K562 (cell line): Measurements from ENCODE around the gene SIRPG. TPM values are rescaled to one million over a fixed set of nuclear protein-coding genes. Genes with fewer than 3 reads are reported as not detected.

Experiments
- ATAC-seq: fragments of 200-7000 bp; cut with Tn5 transposase; 3 replicates; pipeline ENCODE4 v1.9.1; 2020; ENCODE audit warnings: moderate library complexity
- BruUV-seq: library from RNA; stranded (reverse); fragments of 400-500 nt; replicated peaks from 2 replicates; lab custom pipeline; 2021; lab: Mats Ljungman, UMichigan
- CTCF ChIA-PET: fragments of 300-600 bp; formaldehyde crosslinking; extraction: SDS; loops from one replicate; lab custom pipeline; 2021; ENCODE audit warnings: low intra/inter-chr PET ratio; lab: Yijun Ruan, JAX
- POLR2A ChIA-PET: fragments of 300-600, 350-650 bp; sonication (Branson Sonifier 250); formaldehyde crosslinking; extraction: SDS; loops from one replicate; lab custom pipeline; 2021; ENCODE audit warnings: antibody characterized with exemption, inconsistent platforms; lab: Yijun Ruan, JAX
- DNase-seq, 4 experiments: peaks; one replicate each; pipeline versions ENCODE4 v3.0.0 to v3.0.0-alpha.2; 2011 to 2018; ENCODE audit warnings: low spot score in 3 of 4, mixed read lengths in 3 of 4; ENCODE audit errors: extremely low read depth in 1 of 4
- FAIRE-seq: peaks from 2 replicates; lab custom pipeline; 2011; peaks lifted over from hg19 to GRCh38; lab: Jason Lieb, UNC
- H2AFZ ChIP-seq: 2 replicates; pipeline ENCODE4 v1.6.0; 2011; ENCODE audit warnings: low read depth, low read length, control low read depth, inconsistent platforms
- H3K27ac ChIP-seq: fragments of 200-600 bp; 3 replicates; pipeline ENCODE4 v1.8.0; 2011; ENCODE audit warnings: low read depth, mild to moderate bottlenecking, control low read depth, inconsistent platforms, low read length, moderate library complexity, mixed read lengths; ENCODE audit errors: extremely low read depth
- H3K27me3 ChIP-seq, 2 experiments: fragments of 300-600 bp in 1 of 2; 2 replicates in 1 of 2; 3 replicates in 1 of 2; pipeline versions ENCODE4 v1.6.0 to v1.8.0; 2011; ENCODE audit warnings: inconsistent platforms in 2 of 2, low read length in 2 of 2, mild to moderate bottlenecking in 1 of 2, mixed read lengths in 1 of 2, moderate library complexity in 1 of 2; ENCODE audit not compliant: control insufficient read depth in 2 of 2, insufficient read depth in 2 of 2
- H3K36me3 ChIP-seq: fragments of 300-600 bp; 3 replicates; pipeline ENCODE4 v1.8.0; 2011; ENCODE audit warnings: mild to moderate bottlenecking, low read length, inconsistent platforms; ENCODE audit not compliant: control insufficient read depth, insufficient read depth
- H3K4me1 ChIP-seq, 2 experiments: fragments of 200-600 bp in 1 of 2; replicated peaks in 1 of 2; 2 replicates in 1 of 2; 3 replicates in 1 of 2; pipeline versions ENCODE4 v1.5.1 to v1.8.0; 2011; ENCODE audit warnings: inconsistent platforms in 2 of 2, low read length in 2 of 2, mild to moderate bottlenecking in 1 of 2, mixed read lengths in 1 of 2, moderate library complexity in 1 of 2; ENCODE audit not compliant: control insufficient read depth in 2 of 2, insufficient read depth in 2 of 2
- H3K4me2 ChIP-seq: 2 replicates; pipeline ENCODE4 v1.6.1; 2011; ENCODE audit warnings: low read length, control low read depth, inconsistent platforms, mixed read lengths; ENCODE audit not compliant: insufficient read depth
- H3K4me3 ChIP-seq: fragments of 200-600 bp; sonication (generic), shearing (Covaris generic); 2 replicates; pipeline ENCODE4 v1.5.1; 2016; ENCODE audit warnings: control low read depth, inconsistent platforms
- H3K79me2 ChIP-seq: fragments of 200-600 bp; 3 replicates; pipeline ENCODE4 v1.8.0; 2011; ENCODE audit warnings: low read length, inconsistent platforms; ENCODE audit not compliant: control insufficient read depth, insufficient read depth
- H3K9ac ChIP-seq, 2 experiments: 2 replicates each; pipeline versions ENCODE4 v1.6.0 to v1.6.1; 2011; ENCODE audit warnings: low read depth in 2 of 2, low read length in 2 of 2, control low read depth in 1 of 2, inconsistent platforms in 1 of 2, mild to moderate bottlenecking in 1 of 2, mixed read lengths in 1 of 2; ENCODE audit not compliant: insufficient read depth in 1 of 2
- H3K9me1 ChIP-seq: one replicate; pipeline ENCODE4 v1.6.0; 2011; ENCODE audit warnings: inconsistent platforms, mild to moderate bottlenecking, low read length, moderate library complexity; ENCODE audit not compliant: control insufficient read depth, insufficient read depth
- H3K9me3 ChIP-seq: replicated peaks from 2 replicates; pipeline ENCODE4 v1.5.1; 2011; ENCODE audit warnings: low read depth, low read length, inconsistent platforms; ENCODE audit not compliant: control insufficient read depth, insufficient read depth
- H4K20me1 ChIP-seq: replicated peaks from 2 replicates; pipeline ENCODE4 v1.6.1; 2011; ENCODE audit warnings: low read length, inconsistent platforms, mixed read lengths; ENCODE audit not compliant: control insufficient read depth, insufficient read depth
- FIP1L1 ChIP-seq: fragments of 200-400 bp; formaldehyde crosslinking; IDR thresholded peaks from 2 replicates; pipeline ENCODE4 v1.6.1; 2018; ENCODE audit warnings: mild to moderate bottlenecking, low read depth, low read length; ENCODE audit not compliant: poor library complexity, severe bottlenecking
- SPI1 ChIP-seq: IDR thresholded peaks from 2 replicates; pipeline ENCODE4 v1.6.1; 2011; ENCODE audit warnings: low read depth, low read length, control low read depth, borderline replicate concordance
- ZNF408 ChIP-seq: fragments of 250-450 bp; sonication (Bioruptor Pico); IDR thresholded peaks from 2 replicates; pipeline ENCODE4 v1.4.0; 2020; ENCODE audit warnings: low read depth, mild to moderate bottlenecking, moderate library complexity
- WGBS: fragments of 100-300 bp; shearing (Covaris generic); methylation state at CpG from one replicate; pipeline ENCODE4 v1.1.6; 2016; ENCODE audit warnings: low coverage, mixed read lengths; ENCODE audit not compliant: insufficient coverage; ENCODE audit errors: missing lambda C conversion rate; 5-methylcytosine and 5-hydroxymethylcytosine counted together
- in situ Hi-C: fragments of 300-500 bp; cut with MboI; formaldehyde crosslinking; loops from 4 replicates; pipeline ENCODE4 v1.15.0; 2018; ENCODE audit warnings: inconsistent platforms, mixed read lengths
- intact Hi-C: fragments of 100-400 bp; cut with micrococcal nuclease; formaldehyde crosslinking; loops from 2 replicates; pipeline ENCODE4 v1.14.2; 2022
- polyA plus RNA-seq, 8 experiments: library from polyadenylated mRNA; depleted of rRNA in 4 of 8; stranded (reverse) in 5 of 8; unstranded in 3 of 8; fragments of >200 nt; fragmentation: Nextera tagmentation in 2 of 8; fragmentation: Illumina TruSeq in 1 of 8; extraction: Ambion mirVana in 2 of 8; extraction: Trizol in 1 of 8; gene quantifications; 2 replicates each; pipeline versions ENCODE4 v1.2.1 to v1.2.3, GENCODE V29; 2011 to 2014; ENCODE audit warnings: inconsistent platforms in 1 of 8, missing spikeins in 1 of 8
- total RNA-seq, 7 experiments: library from RNA; depleted of rRNA in 6 of 7; stranded (reverse); fragments of >200 nt in 6 of 7; fragmentation: Illumina TruSeq in 2 of 7; extraction: Trizol in 2 of 7; gene quantifications; 2 replicates each; pipeline versions ENCODE4 v1.2.1 to v1.2.3, GENCODE V29; 2011 to 2021; ENCODE audit warnings: low replicate concordance in 1 of 7

SIRPG gene
- total and polyA plus RNA-seq, 9 of the 15 experiments (the other 6 are each of a cell fraction or from before 2014, with no cell fraction given): not detected

GRCh38 chr20:1661542-1662299, 4.1 kb upstream of the SIRPG start:
- peaks cover 4 to 11% of the 10 kb centered on the region in 2 experiments; a peak in 2 of 5 replicates for H3K27me3 ChIP-seq
- H3K9me1 ChIP-seq: no peaks in the 10 kb centered on the region
- no peaks in the 10 kb centered on the region for H3K4me1 ChIP-seq
- H4K20me1 ChIP-seq: no peaks in the 10 kb centered on the region
- FAIRE-seq (no peak), DNase-seq (no peak), ATAC-seq (no peak)
- no peak overlapping the region for H3K9ac ChIP-seq
- in situ Hi-C loops (no loop called here), intact Hi-C loops (no loop called here)
- ChIA-PET POLR2A (interaction anchor here (0.7 kb wide), 1 partner anchor 8 kb away, joined by 3 read pairs; no protein-coding TSS in a partner anchor), CTCF (no interaction called here)
- no peak overlapping the region for H3K4me3 ChIP-seq
- WGBS: 7% methylated on average over 2 of the region's 2 CpGs
- no peaks in the 10 kb centered on the region for H3K79me2 ChIP-seq
- H3K36me3 ChIP-seq: no peaks in the 10 kb centered on the region
- H3K9me3 ChIP-seq: no peaks in the 10 kb centered on the region
- no TSS peak for BruUV-seq
- H2AFZ ChIP-seq: no peak overlapping the region
- no peak for TF ChIP-seq FIP1L1
- peak; percentile 83 for TF ChIP-seq SPI1
- no peak overlapping the region for H3K27ac ChIP-seq
- H3K4me2 ChIP-seq: no peak overlapping the region

- no peak for DNase-seq
- intact Hi-C loops: no loop called here
Measured at GRCh38 chr20:1660246-1660645, 2.7 kb upstream of the SIRPG start.

More at GRCh38 chr20:1660246-1660645, 2.7 kb upstream of the SIRPG start:
- Histone ChIP-seq H3K36me3 (no peaks in the 10 kb centered on the region), H4K20me1 (no peaks in the 10 kb centered on the region), H3K27me3 (peaks cover 4 to 9% of the 10 kb centered on the region in 2 experiments; a peak in 2 of 5 replicates), H3K4me3 (no peak overlapping the region), H3K4me2 (no peak overlapping the region), H2AFZ (no peak overlapping the region), H3K9me3 (no peaks in the 10 kb centered on the region), H3K9me1 (no peaks in the 10 kb centered on the region), H3K27ac (no peak overlapping the region), H3K79me2 (no peaks in the 10 kb centered on the region), H3K4me1 (no peaks in the 10 kb centered on the region), H3K9ac (no peak overlapping the region)
- ChIA-PET POLR2A (no interaction called here), CTCF (no interaction called here)
- in situ Hi-C loops: no loop called here
- no TSS peak for BruUV-seq
- no peak for TF ChIP-seq ZNF408 (CRISPR knock-in tag)
- ATAC-seq (no peak), FAIRE-seq (no peak)
- WGBS: 0% methylated on average over 2 of the region's 2 CpGs
